Effector CD4-positive, alpha-beta T cell (primary cell): ENCODE measurements around the gene BGLAP.
A peak's percentile ranks its signal among the peaks of the same experiment; 100 is the strongest.

Source experiments
- DNase-seq: peaks from one replicate; pipeline ENCODE4 v3.0.0-alpha.2; 2020

Gene BGLAP

GRCh38 chr1:156259805-156260204 is 17.8 kb downstream of the BGLAP start:
- no peak for DNase-seq

- no peak for DNase-seq
Observed at GRCh38 chr1:156260896-156261295, 18.9 kb downstream of the BGLAP start.

GRCh38 chr1:156262461-156263287 is 20.7 kb downstream of the BGLAP start:
- no peak for DNase-seq

GRCh38 chr1:156263288-156263655 is 21.3 kb downstream of the BGLAP start:
- no peak for DNase-seq

GRCh38 chr1:156266051-156266450 is 24.1 kb downstream of the BGLAP start:
- DNase-seq = no peak

- DNase-seq = no peak
Observed at GRCh38 chr1:156268336-156268735, 26.4 kb downstream of the BGLAP start.

- DNase-seq = no peak
Observed at GRCh38 chr1:156270314-156270713, 28.3 kb downstream of the BGLAP start.

- no peak for DNase-seq
Observed at GRCh38 chr1:156276532-156276931, 34.5 kb downstream of the BGLAP start.

- no peak for DNase-seq
Observed at GRCh38 chr1:156276966-156277381, 35.0 kb downstream of the BGLAP start.

GRCh38 chr1:156279837-156280236 is 37.9 kb downstream of the BGLAP start:
- DNase-seq = no peak

- no peak for DNase-seq
Observed at GRCh38 chr1:156281281-156281680, 39.3 kb downstream of the BGLAP start.

- DNase-seq = no peak
Observed at GRCh38 chr1:156281693-156282478, 39.9 kb downstream of the BGLAP start.

- peak; percentile 96 for DNase-seq
Observed at GRCh38 chr1:156282479-156283222, 40.7 kb downstream of the BGLAP start, which contains the start of gene SMG5. TSS of gene SMG5 (minus strand) at chr1:156282825. CDS start at chr1:156282680, 145 bp downstream.

GRCh38 chr1:156283521-156283920 is 41.5 kb downstream of the BGLAP start:
- no peak for DNase-seq

GRCh38 chr1:156284112-156284511 is 42.1 kb downstream of the BGLAP start, which contains the start of gene TMEM79:
TSS of gene TMEM79 (plus strand) at chr1:156284325. CDS start at chr1:156285227, 902 bp downstream.
- DNase-seq = no peak

GRCh38 chr1:156284757-156285156 is 42.8 kb downstream of the BGLAP start:
- no peak for DNase-seq

GRCh38 chr1:156285437-156285836 is 43.5 kb downstream of the BGLAP start:
- no peak for DNase-seq

GRCh38 chr1:156286061-156286460 is 44.1 kb downstream of the BGLAP start:
- DNase-seq = no peak

- DNase-seq = no peak
Observed at GRCh38 chr1:156289857-156290256, 47.9 kb downstream of the BGLAP start.

- no peak for DNase-seq
Observed at GRCh38 chr1:156291226-156292061, 49.5 kb downstream of the BGLAP start.
